Upper lobe of left lung (tissue), 6 donors: Measurements from ENCODE around the gene LBH. TPM values are rescaled to one million over a fixed set of nuclear protein-coding genes. Genes with fewer than 3 reads are reported as not detected.

Experiments
- ATAC-seq, 2 donors: fragments of 200-7000 bp; cut with Tn5 transposase; one replicate each; pipeline ENCODE4 v1.9.1; 2022; ENCODE audit warnings: mild to moderate bottlenecking in 2 of 2, moderate library complexity in 2 of 2; ENCODE audit not compliant: low FRiP score in 2 of 2
- DNase-seq, 2 donors: peaks; one replicate each; pipeline ENCODE4 v3.0.0-alpha.2; 2019 to 2020
- H3K27ac ChIP-seq, 4 donors: fragments of 200-600 bp; sonication (generic); one replicate each; pipeline ENCODE4 v1.5.1; 2016 to 2019
- H3K27me3 ChIP-seq, 4 donors: fragments of 200-600 bp; sonication (generic); one replicate each; pipeline ENCODE4 v1.5.1; 2017 to 2019
- H3K36me3 ChIP-seq, 4 donors: fragments of 200-600 bp; sonication (generic); one replicate each; pipeline ENCODE4 v1.5.1; 2016 to 2019
- H3K4me1 ChIP-seq, 4 donors: fragments of 200-600 bp; sonication (generic); one replicate each; pipeline ENCODE4 v1.5.1; 2018 to 2019
- H3K4me3 ChIP-seq, 4 donors: fragments of 200-600 bp; sonication (generic); one replicate each; pipeline ENCODE4 v1.5.1; 2017 to 2019; ENCODE audit warnings: mild to moderate bottlenecking in 2 of 4, moderate library complexity in 1 of 4
- H3K9me3 ChIP-seq, 4 donors: fragments of 200-600 bp; sonication (generic); one replicate each; pipeline ENCODE4 v1.5.1; 2018 to 2019
- CTCF ChIP-seq, 6 experiments: fragments of 450-650 bp in 4 of 6; fragments of 200-600 bp in 2 of 6; sonication (generic) in 2 of 6; IDR thresholded peaks; one replicate each; pipeline ENCODE4 v1.5.1; 2016 to 2019; ENCODE audit warnings: antibody characterized with exemption in 6 of 6
- EP300 ChIP-seq, 4 donors: sonication (generic); formaldehyde crosslinking; IDR thresholded peaks; one replicate each; pipeline ENCODE4 v1.5.1; 2017; ENCODE audit warnings: antibody characterized with exemption in 4 of 4, control low read depth in 2 of 4
- POLR2A ChIP-seq, 4 donors: fragments of 450-650 bp; IDR thresholded peaks; one replicate each; pipeline ENCODE4 v1.5.1; 2016 to 2017; ENCODE audit warnings: antibody characterized with exemption in 4 of 4, mild to moderate bottlenecking in 2 of 4
- POLR2AphosphoS5 ChIP-seq, 2 donors: sonication (generic); formaldehyde crosslinking; IDR thresholded peaks; one replicate each; pipeline ENCODE4 v1.5.1; 2017; ENCODE audit warnings: antibody characterized with exemption in 2 of 2
- WGBS, 2 donors: methylation state at CpG; one replicate each; pipeline ENCODE4 v1.1.5; 2017 to 2018; 5-methylcytosine and 5-hydroxymethylcytosine counted together
- total RNA-seq, 6 donors: library from RNA; depleted of rRNA in 4 of 6; stranded (reverse); fragments of >200 nt in 4 of 6; gene quantifications; one replicate each; pipeline versions ENCODE4 v1.1.0 to v1.2.1, GENCODE V29; 2016 to 2021
- donor health status: DM: no; HTN: no; CAD: no; lungs with moderate emphysema.
- donor health status: DM: no; HTN: yes; CAD: no; lungs with severe emphysema.

The LBH gene
- total RNA-seq, 6 donors from 2014 or later, result 45.6 to 270 (median 154) TPM

- no peak for DNase-seq
- H3K36me3 ChIP-seq, result no peaks in the 10 kb centered on the region
- TF ChIP-seq POLR2AphosphoS5 (IDR thresholded peaks at IDR 0.05), result no peak
- no peak for TF ChIP-seq POLR2A (IDR thresholded peaks at IDR 0.05)
- no peak for TF ChIP-seq CTCF (IDR thresholded peaks at IDR 0.05)
- TF ChIP-seq EP300 (IDR thresholded peaks at IDR 0.05), result no peak
- 63 to 67% methylated on average over 5 of the region's 5 CpGs for WGBS, 2 donors
- ATAC-seq, result no peak
- H3K27ac ChIP-seq, result peak overlapping the region in 1 of 4 donors; percentile 34
- no peaks in the 10 kb centered on the region for H3K27me3 ChIP-seq
- peaks cover 21 to 41% (median 30%) of the 10 kb centered on the region in 4 donors for H3K4me1 ChIP-seq
- no peak overlapping the region for H3K4me3 ChIP-seq
- no peaks in the 10 kb centered on the region for H3K9me3 ChIP-seq
Observed at GRCh38 chr2:30272761-30273573, 41.6 kb downstream of the LBH start.

DNA sequence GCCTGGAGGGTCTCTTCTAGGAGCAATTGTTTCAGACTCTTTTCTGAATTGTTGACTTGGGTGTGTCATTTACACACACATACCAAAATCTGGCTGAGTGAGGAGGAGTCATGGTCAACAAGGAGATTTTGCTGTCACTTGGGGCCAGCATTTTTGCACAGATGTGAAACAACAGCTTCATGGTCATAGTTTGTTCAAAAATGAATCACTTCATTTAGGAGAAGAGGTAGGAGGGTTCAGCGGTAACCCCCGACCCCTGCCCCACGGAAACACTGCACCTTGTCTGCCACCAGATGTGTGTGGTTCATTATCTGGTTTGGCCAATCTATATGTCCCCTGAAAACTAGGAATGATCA is 42.2 kb downstream of the LBH start:
- no peak for DNase-seq
- no peaks in the 10 kb centered on the region for H3K9me3 ChIP-seq
- WGBS, 2 donors, result 88 to 92% methylated on average over 3 of the region's 3 CpGs
- no peaks in the 10 kb centered on the region for H3K27me3 ChIP-seq
- H3K36me3 ChIP-seq, result no peaks in the 10 kb centered on the region
- ATAC-seq, result no peak
- peaks cover 21 to 35% (median 28%) of the 10 kb centered on the region in 4 donors for H3K4me1 ChIP-seq
- no peak overlapping the region for H3K4me3 ChIP-seq
- TF ChIP-seq EP300 (IDR thresholded peaks at IDR 0.05), result no peak
- TF ChIP-seq CTCF (IDR thresholded peaks at IDR 0.05), result no peak
- TF ChIP-seq POLR2A (IDR thresholded peaks at IDR 0.05), result no peak
- no peak for TF ChIP-seq POLR2AphosphoS5 (IDR thresholded peaks at IDR 0.05)
- H3K27ac ChIP-seq, result peak overlapping the region in 1 of 4 donors; percentile 34

DNA sequence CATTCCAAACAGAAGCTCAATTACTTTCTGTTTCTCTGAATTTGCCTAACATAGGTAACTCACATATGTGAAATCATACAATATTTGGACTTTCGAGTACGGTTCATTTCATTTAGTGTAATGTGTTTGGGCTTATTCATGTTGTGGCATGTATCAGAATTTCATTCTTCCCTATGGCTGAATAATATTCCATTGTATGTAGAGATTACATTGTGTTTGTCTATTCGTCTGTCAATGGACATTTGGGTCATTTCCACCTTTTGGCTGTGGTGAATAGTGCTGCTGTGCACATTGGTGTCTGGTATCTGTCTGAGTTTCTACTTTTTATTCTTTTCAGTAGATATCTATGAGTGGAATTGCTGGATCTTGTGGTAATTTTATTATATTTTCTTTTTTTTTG is 43.9 kb downstream of the LBH start:
- ATAC-seq, result no peak
- TF ChIP-seq POLR2A (IDR thresholded peaks at IDR 0.05) (no peak), EP300 (IDR thresholded peaks at IDR 0.05) (no peak), CTCF (IDR thresholded peaks at IDR 0.05) (no peak), POLR2AphosphoS5 (IDR thresholded peaks at IDR 0.05) (no peak)
- Histone ChIP-seq H3K27ac (peak overlapping the region in 1 of 4 donors; percentile 69), H3K4me1 (peaks cover 14 to 27% (median 23%) of the 10 kb centered on the region in 4 donors), H3K27me3 (no peaks in the 10 kb centered on the region), H3K36me3 (no peaks in the 10 kb centered on the region), H3K9me3 (no peaks in the 10 kb centered on the region), H3K4me3 (no peak overlapping the region)
- no peak for DNase-seq
- 83 to 89% methylated on average over 3 of the region's 3 CpGs for WGBS, 2 donors

GRCh38 chr2:30276455-30276911 is 45.1 kb downstream of the LBH start:
- no peak for DNase-seq
- no peak for TF ChIP-seq EP300 (IDR thresholded peaks at IDR 0.05)
- TF ChIP-seq CTCF (IDR thresholded peaks at IDR 0.05), result no peak
- no peak for TF ChIP-seq POLR2A (IDR thresholded peaks at IDR 0.05)
- TF ChIP-seq POLR2AphosphoS5 (IDR thresholded peaks at IDR 0.05), result no peak
- Histone ChIP-seq H3K4me1 (peaks cover 12 to 27% (median 20%) of the 10 kb centered on the region in 4 donors), H3K9me3 (no peaks in the 10 kb centered on the region), H3K36me3 (no peaks in the 10 kb centered on the region), H3K27ac (no peak overlapping the region), H3K27me3 (no peaks in the 10 kb centered on the region), H3K4me3 (no peak overlapping the region)
- WGBS, 2 donors, result 62 to 83% methylated on average over 4 of the region's 4 CpGs
- no peak for ATAC-seq
